Left ventricle myocardium superior (tissue), 1 donor: ENCODE results near the gene LGMN. TPM values are rescaled to one million over a fixed set of nuclear protein-coding genes. Genes with fewer than 3 reads are reported as not detected.
"Not testable (repeated sequence)": the region's sequence is repeated elsewhere in the genome, so short reads cannot be mapped to it uniquely, and the experiment has no call there.

Source experiments
- ATAC-seq: fragments of 200-7000 bp; cut with Tn5 transposase; one replicate; pipeline ENCODE4 v1.9.1; 2020; ENCODE audit warnings: mild to moderate bottlenecking, moderate library complexity
- DNase-seq: peaks from one replicate; pipeline ENCODE4 v3.0.0-alpha.2; 2020
- intact Hi-C: fragments of 100-400 bp; cut with micrococcal nuclease; formaldehyde crosslinking; loops from one replicate; pipeline ENCODE4 v1.11.0; 2022
- total RNA-seq: library from RNA; stranded (reverse); fragmentation: NEBNext Ultra II Directional; extraction: Animal tissue kit (Norgen Biotek cat#: 25700); gene quantifications from one replicate; pipeline ENCODE4 v1.2.1, GENCODE V29; 2021
- donor health status: DM: no; HTN: yes; CAD: no; lungs with severe emphysema.

LGMN gene
- total RNA-seq, 1 donor from 2014 or later, result 100.0 TPM

GRCh38 chr14:92768236-92768635 lies 19.8 kb upstream of the LGMN start:
- intact Hi-C loops, DNase-seq: not testable (repeated sequence)

GRCh38 chr14:92763666-92764631 lies 15.5 kb upstream of the LGMN start:
- intact Hi-C loops, DNase-seq: not testable (repeated sequence)
- peak; percentile 56 for ATAC-seq

More at GRCh38 chr14:92768236-92768635, 19.8 kb upstream of the LGMN start:
- peak; percentile 72 for ATAC-seq

DNA sequence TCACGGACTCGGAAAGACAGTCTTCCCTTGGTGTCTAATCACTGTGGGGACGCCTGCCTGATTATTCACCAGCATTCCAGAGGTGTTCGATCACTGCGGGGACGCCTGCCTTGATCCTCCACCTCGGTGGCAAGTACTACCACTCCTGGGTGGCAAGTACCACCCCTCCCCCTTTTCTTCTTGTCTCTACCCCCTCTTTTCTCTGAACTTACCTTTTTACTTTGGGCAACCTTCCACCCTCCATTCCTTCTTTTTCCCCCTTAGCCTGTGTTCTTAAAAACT lies 12.0 kb upstream of the LGMN start:
- ATAC-seq (no peak), DNase-seq (no peak)
- intact Hi-C loops, result no loop called here

DNA sequence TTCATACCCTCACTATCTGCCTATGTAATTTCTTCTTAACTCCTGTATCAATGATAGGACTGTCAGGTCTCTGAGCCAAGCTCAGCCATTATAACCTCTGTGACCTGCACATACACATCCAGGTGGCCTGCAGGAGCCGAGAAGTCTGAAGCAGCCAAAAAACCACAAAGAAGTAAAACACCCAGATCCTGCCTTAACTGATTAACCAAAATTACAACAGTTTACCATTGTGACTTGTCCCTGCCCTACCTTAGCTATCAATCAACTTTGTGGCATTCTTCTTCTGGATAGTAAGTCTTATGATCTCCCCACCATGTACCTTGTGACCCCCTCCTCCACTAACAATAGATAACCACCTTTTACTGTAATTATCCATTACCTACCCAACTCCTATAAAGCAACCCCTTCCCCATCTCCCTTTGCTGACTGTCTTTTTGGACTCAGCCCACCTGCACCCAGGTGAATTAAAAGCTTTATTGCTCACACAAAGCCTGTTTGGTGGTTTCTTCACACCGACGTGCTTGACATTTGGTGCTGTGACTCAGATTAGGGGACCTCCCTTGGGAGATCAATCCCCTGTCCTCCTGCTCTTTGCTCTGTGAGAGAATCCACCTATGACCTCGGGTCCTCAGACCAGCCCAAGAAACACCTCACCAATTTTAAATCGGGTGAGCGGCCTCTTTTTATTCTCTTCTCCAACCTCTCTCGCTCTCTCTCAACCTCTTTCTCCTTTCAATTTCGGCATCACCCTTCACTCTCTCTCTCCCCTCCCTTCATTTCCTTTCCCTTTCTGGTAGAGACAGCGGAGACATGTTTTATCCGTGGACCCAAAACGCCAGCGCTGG lies 11.5 kb upstream of the LGMN start:
- ATAC-seq (no peak), DNase-seq (no peak)
- intact Hi-C loops, result no loop called here

DNA sequence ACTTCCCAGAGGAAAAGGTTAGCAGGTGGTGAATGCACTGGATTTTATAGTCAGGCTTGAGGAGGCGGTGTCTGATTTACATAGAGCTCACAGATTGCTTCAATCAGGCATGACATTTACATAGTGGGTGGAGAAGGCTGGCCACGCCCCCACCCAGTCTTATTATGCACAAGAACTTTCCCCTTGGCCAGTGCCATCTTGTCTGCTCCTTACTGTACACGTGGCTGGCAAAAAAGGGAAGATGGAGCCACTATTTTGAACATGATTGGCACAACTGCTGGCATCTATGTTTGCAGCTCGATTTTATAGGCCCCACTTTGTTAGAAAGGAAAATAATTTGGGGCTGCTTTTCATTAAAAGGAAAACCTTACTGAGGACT lies 10.9 kb upstream of the LGMN start:
- DNase-seq, result no peak
- no peak for ATAC-seq
- intact Hi-C loops, result no loop called here

DNA sequence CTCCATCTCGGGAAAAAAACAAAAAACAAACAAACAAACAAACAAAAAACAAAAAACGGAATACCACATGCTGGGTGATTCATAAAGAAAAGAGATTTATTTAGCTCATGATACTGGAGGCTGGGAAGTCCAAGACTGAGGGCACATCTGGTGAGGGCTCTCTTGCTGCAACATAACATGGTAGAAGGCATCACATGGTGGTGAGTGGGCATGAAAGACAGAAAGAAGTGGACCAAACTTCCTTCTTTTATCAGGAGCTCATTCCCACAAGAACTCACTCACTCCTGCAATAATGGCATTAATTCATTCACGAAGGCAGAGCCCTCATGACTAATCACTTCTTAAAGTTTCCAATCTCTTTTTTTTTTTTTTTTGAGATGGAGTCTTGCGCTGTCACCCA lies 8.0 kb upstream of the LGMN start:
- ATAC-seq, result no peak
- DNase-seq, result no peak
- intact Hi-C loops, result no loop called here

- DNase-seq, result no peak
- intact Hi-C loops, result no loop called here
- ATAC-seq, result no peak
Observed at GRCh38 chr14:92755495-92755894, 7.1 kb upstream of the LGMN start.

DNA sequence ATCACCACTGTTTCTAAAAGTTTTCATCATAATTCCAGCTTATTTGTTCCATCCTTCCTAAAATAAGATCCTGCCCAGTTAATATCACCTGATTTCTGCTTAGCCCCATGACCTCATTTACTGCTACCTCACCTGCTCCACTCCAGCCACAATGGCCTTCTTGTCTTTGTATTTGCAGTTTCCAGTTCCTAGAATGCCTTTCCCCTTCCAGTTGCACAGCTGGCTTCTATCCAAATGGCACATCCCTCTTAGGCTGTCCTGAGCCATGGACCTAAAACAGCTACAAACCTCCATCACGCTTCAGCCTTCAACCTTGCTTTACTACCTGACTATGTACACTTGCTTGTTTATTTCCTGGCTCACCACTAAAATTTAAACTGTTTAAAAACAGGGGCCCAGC lies 6.5 kb upstream of the LGMN start:
- ATAC-seq, result no peak
- intact Hi-C loops, result no loop called here
- no peak for DNase-seq

DNA sequence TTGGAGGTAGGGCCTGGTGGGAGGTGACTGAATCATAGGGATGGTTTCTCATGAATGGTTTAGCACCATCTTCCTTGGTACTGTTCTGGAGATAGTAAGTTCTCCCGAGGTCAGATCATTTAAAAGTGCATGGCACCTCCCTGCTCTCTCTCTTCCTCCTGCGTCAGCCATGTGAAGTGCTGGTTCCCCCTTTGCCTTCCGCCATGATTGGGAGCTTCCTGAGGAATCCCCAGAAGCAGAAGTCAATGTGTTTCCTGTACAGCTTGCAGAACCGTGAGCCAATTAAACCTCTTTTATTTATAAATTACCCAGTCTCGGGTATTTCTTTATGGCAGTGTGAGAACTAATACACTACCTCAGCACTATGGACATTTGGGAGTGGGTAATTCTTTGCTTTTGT lies 4.8 kb upstream of the LGMN start:
- no peak for DNase-seq
- intact Hi-C loops, result no loop called here
- ATAC-seq, result no peak

- DNase-seq, result no peak
- intact Hi-C loops, result no loop called here
- no peak for ATAC-seq
Observed at GRCh38 chr14:92751819-92752218, 3.4 kb upstream of the LGMN start.

DNA sequence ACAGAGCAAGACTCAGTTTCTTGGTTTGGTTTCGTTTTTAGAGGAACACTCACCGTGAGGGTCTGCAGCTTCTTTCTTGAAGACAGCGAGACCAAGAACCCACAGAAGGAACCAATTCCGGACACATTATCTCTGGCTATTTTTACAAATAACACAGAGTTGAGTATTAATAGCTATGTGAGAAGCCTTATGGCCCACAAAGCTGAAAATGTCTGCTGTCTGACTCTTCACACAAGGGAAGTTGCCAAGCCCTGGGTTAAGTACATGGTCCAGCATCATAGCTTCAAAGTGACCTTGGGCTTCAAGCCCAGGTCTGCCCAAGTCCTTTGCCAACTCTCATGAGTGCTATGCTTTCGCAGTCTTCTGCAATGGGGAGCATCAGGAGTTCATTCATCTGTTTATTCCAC lies 2.6 kb upstream of the LGMN start:
- peak; percentile 56 for DNase-seq
- peak; percentile 65 for ATAC-seq
- intact Hi-C loops, result no loop called here

DNA sequence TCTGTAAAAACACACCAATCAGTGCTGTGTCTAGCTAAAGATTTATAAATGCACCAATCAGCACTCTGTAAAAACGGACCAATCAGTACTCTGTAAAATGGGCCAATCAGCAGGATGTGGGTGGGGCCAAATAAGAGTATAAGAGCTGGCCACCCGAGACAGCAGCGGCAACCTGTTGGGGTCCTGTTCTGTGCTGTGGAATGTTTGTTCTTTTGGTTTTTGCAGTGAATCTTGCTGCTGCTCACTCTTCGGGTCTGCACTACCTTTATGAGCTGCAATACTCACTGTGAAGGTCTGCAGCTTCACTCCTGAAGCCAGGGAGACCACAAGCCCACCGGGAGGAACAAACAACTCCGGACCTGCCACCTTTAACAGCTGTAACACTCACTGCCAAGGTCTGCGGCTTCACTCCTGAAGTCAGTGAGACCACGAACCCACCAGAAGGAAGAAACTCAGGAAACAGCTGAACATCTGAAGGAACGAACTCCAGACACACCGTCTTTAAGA lies 1.8 kb upstream of the LGMN start:
- DNase-seq, intact Hi-C loops, ATAC-seq: not testable (repeated sequence)

- ATAC-seq, result peak; percentile 6
- intact Hi-C loops, result no loop called here
- no peak for DNase-seq
Observed at GRCh38 chr14:92747701-92748258, 647 bp downstream of the LGMN start.

DNA sequence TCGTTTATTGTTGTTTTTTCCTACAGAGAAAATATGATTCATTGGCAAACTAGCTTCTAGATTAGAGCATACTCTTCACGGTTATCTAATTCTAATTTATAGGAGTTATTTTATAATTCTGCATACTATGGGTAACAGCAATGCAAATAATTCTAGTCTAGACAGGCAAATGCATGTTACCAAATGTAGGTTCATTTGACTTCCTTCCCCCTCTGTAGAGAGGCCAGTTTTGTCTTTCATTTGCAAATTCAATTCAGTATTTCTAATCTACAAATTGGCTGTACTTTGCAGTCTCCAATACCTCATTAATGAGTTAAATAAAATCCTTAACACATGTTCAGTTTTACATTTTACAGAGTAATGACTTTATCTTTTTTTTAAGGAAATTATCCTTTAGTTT lies 4.2 kb downstream of the LGMN start:
- intact Hi-C loops, result no loop called here
- ATAC-seq, result no peak
- DNase-seq, result no peak

GRCh38 chr14:92740440-92740839 lies 8.0 kb downstream of the LGMN start:
- intact Hi-C loops, result no loop called here
- ATAC-seq, result no peak

GRCh38 chr14:92737619-92738188 lies 10.7 kb downstream of the LGMN start:
- DNase-seq (no peak), ATAC-seq (no peak)
- intact Hi-C loops, result no loop called here

More at GRCh38 chr14:92740440-92740839, 8.0 kb downstream of the LGMN start:
- DNase-seq, result no peak

- ATAC-seq (no peak), DNase-seq (no peak)
- intact Hi-C loops, result no loop called here
Observed at GRCh38 chr14:92737206-92737605, 11.2 kb downstream of the LGMN start.

DNA sequence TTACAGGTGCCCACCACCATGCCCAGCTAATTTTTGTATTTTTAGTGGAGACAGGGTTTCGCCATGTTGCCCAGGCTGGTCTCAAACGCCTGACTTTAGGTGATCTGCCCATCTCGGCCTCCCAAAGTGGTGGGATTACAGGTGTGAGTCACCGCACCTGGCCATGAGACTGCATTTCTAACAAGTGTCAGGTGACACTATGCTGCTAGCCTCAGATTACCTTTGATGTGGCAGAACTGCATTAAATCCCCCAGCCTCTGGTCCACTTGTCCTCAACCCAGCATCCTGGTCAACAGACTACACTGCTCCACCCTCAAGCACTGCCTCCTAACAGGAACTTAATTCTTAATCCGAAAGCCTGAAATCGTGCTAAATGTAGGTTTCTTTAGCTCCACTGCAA lies 13.1 kb downstream of the LGMN start:
- intact Hi-C loops, result no loop called here

DNA sequence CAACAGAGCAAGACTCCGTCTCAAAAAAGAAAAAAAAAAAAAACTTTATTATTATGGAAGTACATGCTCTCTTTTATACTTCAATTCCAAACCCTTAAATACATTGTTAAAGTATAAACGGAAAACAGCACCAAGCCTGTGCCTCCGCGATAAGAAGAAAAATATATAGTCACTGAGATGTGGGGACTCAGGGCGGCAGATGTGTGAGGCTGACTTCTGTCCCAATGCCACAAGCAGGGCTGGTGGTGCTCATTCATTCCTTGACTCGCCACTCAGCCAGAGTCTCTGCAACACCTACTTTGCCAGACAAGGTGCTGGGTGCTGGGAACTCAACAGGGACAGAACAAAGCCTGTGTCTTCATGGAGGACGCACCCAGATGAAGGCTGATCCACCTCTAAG lies 13.8 kb downstream of the LGMN start:
- intact Hi-C loops, result no loop called here
- no peak for ATAC-seq
- no peak for DNase-seq

More for the DNA sequence above, 13.1 kb downstream of the LGMN start:
- no peak for DNase-seq
- no peak for ATAC-seq
